ENCODE measurements around the gene CSNK1D. TPM values are rescaled to one million over a fixed set of nuclear protein-coding genes. Genes with fewer than 3 reads are reported as not detected.

Gene CSNK1D
- total and polyA plus RNA-seq, 9 donors = 46.0 to 160 (median 121) TPM

GRCh38 chr17:82276938-82277337 lies 3.4 kb upstream of the CSNK1D start:
- Histone ChIP-seq H3K9me3 (no peaks in the 10 kb centered on the region), H3K27me3 (no peaks in the 10 kb centered on the region), H3K36me3 (no peaks in the 10 kb centered on the region), H3K27ac (no peak overlapping the region), H3K4me3 (no peak overlapping the region), H3K4me1 (ENCODE audit: insufficient read depth) (peaks cover 1% of the 10 kb centered on the region)
- WGBS, 3 donors = 86 to 93% (median 89%) methylated on average over 5 of the region's 5 CpGs
- intact Hi-C loops (cut with DNase I) = no loop called here
- no peak for DNase-seq
- TF ChIP-seq CTCF (IDR thresholded peaks at IDR 0.05) = no peak
- TF ChIP-seq POLR2A (IDR thresholded peaks at IDR 0.05) = no peak
- no peak for TF ChIP-seq EP300 (IDR thresholded peaks at IDR 0.05)

GRCh38 chr17:82275326-82275725 lies 1.8 kb upstream of the CSNK1D start:
- H3K27ac ChIP-seq = no peak overlapping the region
- no peaks in the 10 kb centered on the region for H3K9me3 ChIP-seq
- H3K36me3 ChIP-seq = no peaks in the 10 kb centered on the region
- 90 to 92% (median 91%) methylated on average over 14 of the region's 14 CpGs for WGBS, 3 donors
- intact Hi-C loops (cut with DNase I) = no loop called here
- H3K4me1 ChIP-seq (ENCODE audit: insufficient read depth) = peaks cover 6% of the 10 kb centered on the region
- no peaks in the 10 kb centered on the region for H3K27me3 ChIP-seq
- TF ChIP-seq POLR2A (IDR thresholded peaks at IDR 0.05) (no peak), EP300 (IDR thresholded peaks at IDR 0.05) (no peak), CTCF (IDR thresholded peaks at IDR 0.05) (no peak)
- DNase-seq = no peak
- no peak overlapping the region for H3K4me3 ChIP-seq

GRCh38 chr17:82274134-82275020 lies 877 bp upstream of the CSNK1D start:
- TF ChIP-seq EP300 (IDR thresholded peaks at IDR 0.05) = no peak
- no peak for TF ChIP-seq POLR2A (IDR thresholded peaks at IDR 0.05)
- no peak for TF ChIP-seq CTCF (IDR thresholded peaks at IDR 0.05)
- H3K27me3 ChIP-seq = no peaks in the 10 kb centered on the region
- H3K4me1 ChIP-seq (ENCODE audit: insufficient read depth) = peaks cover 6% of the 10 kb centered on the region
- DNase-seq = no peak
- H3K27ac ChIP-seq = peak overlapping the region in 1 of 2 donors; percentile 97
- peak overlapping the region; percentile 94 for H3K4me3 ChIP-seq
- H3K9me3 ChIP-seq = no peaks in the 10 kb centered on the region
- H3K36me3 ChIP-seq = no peaks in the 10 kb centered on the region
- 52 to 61% (median 56%) methylated on average over 25 to 27 of the region's 27 CpGs for WGBS, 3 donors
- intact Hi-C loops (cut with DNase I) = no loop called here

GRCh38 chr17:82272495-82273326 lies 789 bp downstream of the CSNK1D start:
- H3K9me3 ChIP-seq = no peaks in the 10 kb centered on the region
- TF ChIP-seq CTCF (IDR thresholded peaks at IDR 0.05) (no peak), POLR2A (IDR thresholded peaks at IDR 0.05) (no peak), EP300 (IDR thresholded peaks at IDR 0.05) (no peak)
- peaks cover 14% of the 10 kb centered on the region for H3K4me1 ChIP-seq (ENCODE audit: insufficient read depth)
- H3K27me3 ChIP-seq = no peaks in the 10 kb centered on the region
- H3K4me3 ChIP-seq = peak overlapping the region; percentile 94
- peak overlapping the region; percentile 86 to 97 for H3K27ac ChIP-seq
- WGBS, 3 donors = 0 to 1% (median 0%) methylated on average over 23 to 56 of the region's 57 CpGs
- no peaks in the 10 kb centered on the region for H3K36me3 ChIP-seq
- intact Hi-C loops (cut with DNase I) = no loop called here
- DNase-seq = peak in 3 of 5 donors; percentile 58 to 72 (median 64)

All from ovary (tissue), 9 donors.